Germinal center (tissue), 1 donor: ENCODE data around the gene BORA.
"Not testable (repeated sequence)": the region's sequence is repeated elsewhere in the genome, so short reads cannot be mapped to it uniquely, and the experiment has no call there.

Source experiments
- DNase-seq: peaks from one replicate; pipeline ENCODE4 v3.0.0; 2012; ENCODE audit warnings: mixed read lengths, low spot score

BORA gene

DNA sequence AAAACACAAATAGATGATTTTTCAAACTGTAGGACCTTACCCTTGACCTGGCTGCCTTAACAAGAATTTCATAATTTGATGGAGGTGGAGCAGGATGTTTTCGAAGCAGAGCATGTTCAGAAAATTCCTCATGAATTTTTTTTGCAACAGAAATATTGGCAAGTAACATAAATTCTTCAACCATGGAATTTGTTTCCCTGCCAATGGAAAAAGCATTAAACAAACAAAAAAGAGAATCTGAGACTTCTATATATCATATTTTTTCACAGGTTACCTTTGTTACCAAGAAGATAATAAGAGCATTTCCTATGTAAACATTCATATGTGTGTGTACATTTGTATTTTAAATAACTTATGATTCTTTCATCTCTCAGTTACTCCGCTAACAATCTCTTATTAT lies 35.7 kb downstream of the BORA start:
- DNase-seq: no peak

DNA sequence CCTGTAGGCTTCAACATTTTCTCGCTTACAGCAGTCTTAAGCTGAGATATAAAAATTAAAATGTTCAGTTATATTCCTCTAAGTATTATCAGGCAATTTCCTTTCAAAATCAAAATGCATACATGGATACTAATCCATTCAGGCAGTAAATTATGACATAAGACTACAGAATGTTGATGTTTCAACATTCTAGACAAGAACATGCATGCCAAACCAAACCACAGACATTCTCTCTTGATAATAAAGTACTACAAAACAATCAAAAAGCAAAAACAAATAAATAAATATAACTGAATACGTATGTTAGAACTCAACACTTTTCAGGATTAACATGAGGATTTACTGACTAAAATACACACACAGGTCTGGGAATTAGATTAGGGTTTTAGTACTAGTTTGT lies 46.3 kb downstream of the BORA start:
- no peak for DNase-seq

DNA sequence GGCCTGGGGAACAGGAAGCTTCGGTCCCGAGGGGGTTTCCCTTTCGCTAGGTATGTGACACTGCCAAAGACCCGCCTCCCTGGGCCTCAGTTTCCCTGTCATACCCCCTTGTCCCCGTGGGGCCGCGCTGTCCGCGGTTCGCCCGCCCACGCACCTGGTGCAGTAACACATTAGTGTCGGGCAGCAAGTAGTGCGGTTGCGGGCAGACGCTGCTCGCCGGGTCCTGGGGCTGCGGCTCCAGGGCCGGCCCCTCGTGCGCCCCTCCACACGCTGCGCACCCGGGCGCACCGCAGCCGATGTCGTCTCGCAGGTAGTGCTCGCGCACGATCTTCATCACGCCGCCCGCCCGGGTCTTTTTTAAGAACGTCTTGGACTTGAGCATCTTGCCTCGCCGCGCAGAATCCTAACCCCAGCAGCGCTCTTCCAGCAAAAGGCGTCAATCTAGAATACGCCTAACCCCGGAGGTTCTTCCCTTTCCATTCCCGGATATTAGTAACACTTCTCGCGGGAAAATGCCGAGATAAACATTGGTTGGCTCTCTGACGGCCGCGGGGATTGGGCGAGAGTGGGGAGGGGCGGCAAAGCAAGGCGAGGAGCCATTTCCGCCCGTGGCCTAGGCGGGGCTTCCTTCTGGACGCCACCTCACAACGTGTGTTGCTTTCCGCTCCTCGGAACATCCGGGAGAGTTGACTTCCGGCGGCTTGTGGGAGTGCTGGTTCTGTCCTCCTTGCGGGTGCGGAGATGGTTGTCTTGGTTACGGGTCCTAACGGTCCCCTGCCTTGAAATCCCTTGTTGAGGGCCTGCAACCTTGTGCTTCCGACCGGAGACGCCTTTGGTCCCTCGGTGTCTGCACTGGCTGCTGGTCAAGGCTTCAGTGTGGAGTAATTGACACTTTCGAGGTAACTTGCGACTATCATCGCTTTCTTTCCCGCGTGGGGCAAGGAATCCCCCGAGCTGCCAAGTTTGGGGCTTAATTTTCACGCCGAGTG lies 54.0 kb downstream of the BORA start, which contains the start of the genes DIS3 and PIBF1:
TSS of gene DIS3 (minus strand) at position 450 of the 989 bp plus-strand sequence. CDS start at position 382, 68 bp downstream.
TSS of gene PIBF1 (plus strand) at position 683 of the 989 bp plus-strand sequence. CDS start 1,337 bp downstream, outside the sequence.
- peak; percentile 95 for DNase-seq

DNA sequence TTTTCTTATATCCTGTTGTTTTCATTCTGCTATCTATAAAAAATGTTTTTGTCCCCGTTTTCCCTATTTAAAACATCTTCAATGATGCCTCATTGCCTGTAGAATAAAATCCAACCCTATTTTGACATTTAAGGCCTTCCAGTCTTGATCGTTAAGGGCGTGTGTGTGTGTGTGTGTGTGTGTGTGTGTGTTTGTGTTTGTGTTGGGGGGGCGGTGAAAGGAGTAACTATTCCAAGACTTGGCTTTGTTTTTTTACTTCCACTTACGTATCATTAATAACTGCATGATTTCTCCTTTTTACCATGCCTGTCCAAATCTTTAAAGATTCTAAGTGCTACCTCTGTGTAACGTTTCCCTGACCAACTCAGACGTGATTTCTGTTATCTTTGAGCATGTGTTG lies 55.0 kb downstream of the BORA start:
- DNase-seq: no peak

DNA sequence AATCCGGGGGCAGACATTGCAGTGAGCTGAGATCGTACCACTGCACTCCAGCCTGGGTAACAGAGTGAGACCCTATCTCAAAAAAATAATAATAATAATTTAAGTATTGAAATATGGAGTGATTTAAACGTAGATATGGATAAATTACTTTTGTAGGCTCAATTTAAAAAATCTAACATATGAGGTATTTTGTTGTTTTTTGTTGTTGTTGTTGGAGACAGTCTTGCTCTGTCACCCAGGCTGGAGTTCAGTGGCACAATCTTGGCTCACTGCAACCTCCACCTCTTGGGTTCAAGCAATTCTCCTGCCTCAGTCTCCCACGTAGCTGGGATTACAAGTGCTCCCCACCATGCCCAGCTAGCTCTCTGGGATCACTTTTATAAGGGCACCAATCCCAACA lies 57.0 kb downstream of the BORA start:
- DNase-seq: not testable (repeated sequence)

DNA sequence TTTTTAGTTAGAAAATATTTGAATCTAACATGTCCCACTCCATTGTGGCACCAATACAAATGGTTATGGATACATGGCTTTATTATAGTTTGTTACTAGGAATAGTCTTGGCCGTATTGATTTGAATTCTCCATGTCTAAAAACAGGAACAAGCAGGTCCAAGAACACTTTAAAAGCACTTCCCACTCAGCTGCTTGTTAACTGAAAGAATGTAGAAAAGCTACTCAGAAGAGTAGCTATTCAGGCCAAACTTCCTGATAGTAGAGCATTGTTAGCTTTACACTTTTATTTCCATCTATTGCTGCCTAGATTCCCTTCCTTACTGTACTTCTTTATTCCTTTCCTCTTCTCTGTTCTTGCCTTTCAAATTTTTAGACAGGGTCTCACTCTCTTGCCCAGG lies 61.1 kb downstream of the BORA start:
- DNase-seq: no peak

DNA sequence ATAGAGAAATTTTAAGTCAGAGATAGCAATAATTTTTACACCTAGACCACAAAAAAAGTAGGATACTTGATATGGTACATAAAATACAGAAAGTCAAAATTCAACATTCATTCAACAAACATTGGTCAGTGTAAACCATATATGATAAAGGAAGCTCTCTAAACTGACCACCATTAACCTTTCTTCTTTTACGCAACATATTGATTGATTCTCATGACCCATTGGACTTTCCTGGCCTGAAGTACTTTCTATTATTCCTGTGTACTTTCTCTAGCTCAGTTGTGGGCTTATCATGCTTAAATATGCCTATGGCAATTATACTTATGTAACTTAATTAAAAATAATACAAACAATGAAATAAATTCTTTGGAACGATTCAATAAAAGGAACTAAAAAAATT lies 64.9 kb downstream of the BORA start:
- DNase-seq: no peak

DNA sequence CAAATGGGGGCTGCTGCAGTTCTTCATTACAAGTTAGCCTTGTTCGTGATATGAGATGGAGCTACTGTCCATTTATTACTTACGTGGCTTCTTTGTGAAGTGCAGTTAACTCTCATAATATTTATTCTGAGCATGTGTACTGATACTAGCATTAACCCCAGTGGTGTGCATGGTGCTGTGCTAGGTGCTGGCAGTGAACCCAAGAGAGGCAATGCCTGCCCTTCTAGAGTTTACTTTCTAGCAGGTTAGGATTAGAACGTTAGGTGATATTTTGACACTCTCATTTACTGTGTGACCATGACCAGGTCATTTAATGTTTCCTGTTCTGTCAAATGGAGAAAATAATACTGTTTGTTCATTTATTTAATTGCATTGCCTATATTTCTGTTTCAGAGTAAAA lies 71.1 kb downstream of the BORA start:
- no peak for DNase-seq

DNA sequence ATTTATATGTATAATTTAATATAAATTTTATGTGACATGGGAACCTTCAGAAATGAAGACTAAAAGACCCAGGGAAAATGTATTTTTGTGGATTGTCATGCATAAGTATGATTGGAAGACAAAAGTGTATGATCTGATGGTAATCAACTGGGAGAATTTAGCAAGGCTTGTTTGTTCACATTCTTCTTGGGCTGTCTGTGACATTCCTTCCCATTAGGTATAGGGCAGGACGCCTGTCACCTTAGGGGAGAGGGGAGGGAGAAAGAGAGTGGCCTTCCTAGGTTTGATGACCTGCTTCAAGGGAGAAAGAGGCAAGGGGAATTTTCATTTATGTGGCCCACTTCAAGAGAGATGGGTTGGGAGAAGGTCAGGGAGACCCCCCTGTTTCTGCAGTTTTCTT lies 76.6 kb downstream of the BORA start:
- DNase-seq: no peak
